Lung (tissue), 12 donors: Measurements from ENCODE around the gene FDXACB1. TPM values are rescaled to one million over a fixed set of nuclear protein-coding genes. Genes with fewer than 3 reads are reported as not detected.
"Not testable (repeated sequence)": the region's sequence is repeated elsewhere in the genome, so short reads cannot be mapped to it uniquely, and the experiment has no call there.

Source experiments
- ATAC-seq: fragments of 200-7000 bp; cut with Tn5 transposase; one replicate; pipeline ENCODE4 v1.9.1; 2020; ENCODE audit warnings: moderate number of reproducible peaks; ENCODE audit not compliant: insufficient read depth, low FRiP score
- DNase-seq, 3 donors: peaks; one replicate each; pipeline ENCODE4 v3.0.0-alpha.2; 2013 to 2017
- H3K27ac ChIP-seq, 2 donors: one replicate each; pipeline ENCODE4 v1.5.1; 2013; ENCODE audit warnings: mild to moderate bottlenecking in 2 of 2, moderate library complexity in 2 of 2, control low read depth in 1 of 2, inconsistent platforms in 1 of 2, low read depth in 1 of 2, low read length in 1 of 2
- H3K27me3 ChIP-seq, 3 donors: one replicate each; pipeline ENCODE4 v1.5.1; 2013; ENCODE audit warnings: low read length in 2 of 3; ENCODE audit not compliant: control insufficient read depth in 3 of 3, insufficient read depth in 3 of 3
- H3K36me3 ChIP-seq, 4 donors: one replicate each; pipeline ENCODE4 v1.5.1; 2013; ENCODE audit warnings: low read length in 4 of 4, mild to moderate bottlenecking in 1 of 4, moderate library complexity in 1 of 4; ENCODE audit not compliant: control insufficient read depth in 4 of 4, insufficient read depth in 4 of 4
- H3K4me1 ChIP-seq, 5 donors: one replicate each; pipeline ENCODE4 v1.5.1; 2013; ENCODE audit warnings: low read length in 5 of 5, mild to moderate bottlenecking in 2 of 5, moderate library complexity in 1 of 5; ENCODE audit not compliant: control insufficient read depth in 5 of 5, insufficient read depth in 5 of 5
- H3K4me3 ChIP-seq: one replicate; pipeline ENCODE4 v1.5.1; 2013; ENCODE audit warnings: mild to moderate bottlenecking, control low read depth, moderate library complexity
- H3K9ac ChIP-seq, 2 donors: one replicate each; pipeline ENCODE4 v1.5.1; 2013; ENCODE audit warnings: low read length in 2 of 2, control low read depth in 1 of 2; ENCODE audit not compliant: insufficient read depth in 1 of 2
- H3K9me3 ChIP-seq, 4 donors: one replicate each; pipeline ENCODE4 v1.5.1; 2013; ENCODE audit warnings: low read length in 3 of 4, mild to moderate bottlenecking in 1 of 4, moderate library complexity in 1 of 4; ENCODE audit not compliant: control insufficient read depth in 4 of 4, insufficient read depth in 3 of 4
- WGBS, 2 donors: extraction: QIAGEN DNeasy Blood & Tissue Kit; methylation state at CpG; one replicate each; pipeline ENCODE4 v1.1.7; 2013; 5-methylcytosine and 5-hydroxymethylcytosine counted together
- polyA plus RNA-seq, 2 donors: library from polyadenylated mRNA; stranded (reverse); fragments of 200-250 nt; gene quantifications; one replicate each; pipeline ENCODE4 v1.2.1, GENCODE V29; 2013
- total RNA-seq, 2 donors: library from RNA; depleted of rRNA in 1 of 2; stranded (reverse); fragments of >200 nt in 1 of 2; gene quantifications; one replicate each; pipeline ENCODE4 v1.2.1, GENCODE V29; 2014 to 2021
- TF ChIP-seq, protein P1 (sequence below): IDR thresholded peaks from 2 replicates; pipeline ENCODE4 v1.5.1; 2012; ENCODE audit warnings: mild to moderate bottlenecking; ENCODE audit errors: control extremely low read depth, extremely low read depth
- donor health status: control.
- donor health status: control.
- donor health status: Bipolar disorder and iron deficiency.
- donor health status: healthy.
- donor health status: DM: yes; HTN: yes; CAD: no.

The FDXACB1 gene
- total and polyA plus RNA-seq, 4 donors, result 2.2 to 2.7 (median 2.4) TPM

GRCh38 chr11:111906680-111907079 lies 27.7 kb upstream of the FDXACB1 start:
- H3K27me3 ChIP-seq, result no peaks in the 10 kb centered on the region
- ATAC-seq, result no peak
- peaks cover 0 to 6% (median 0%) of the 10 kb centered on the region in 4 donors for H3K36me3 ChIP-seq
- H3K9me3 ChIP-seq, result no peaks in the 10 kb centered on the region
- H3K4me1 ChIP-seq, result peaks cover 0 to 15% (median 4%) of the 10 kb centered on the region in 5 donors
- TF ChIP-seq, protein P1, sequence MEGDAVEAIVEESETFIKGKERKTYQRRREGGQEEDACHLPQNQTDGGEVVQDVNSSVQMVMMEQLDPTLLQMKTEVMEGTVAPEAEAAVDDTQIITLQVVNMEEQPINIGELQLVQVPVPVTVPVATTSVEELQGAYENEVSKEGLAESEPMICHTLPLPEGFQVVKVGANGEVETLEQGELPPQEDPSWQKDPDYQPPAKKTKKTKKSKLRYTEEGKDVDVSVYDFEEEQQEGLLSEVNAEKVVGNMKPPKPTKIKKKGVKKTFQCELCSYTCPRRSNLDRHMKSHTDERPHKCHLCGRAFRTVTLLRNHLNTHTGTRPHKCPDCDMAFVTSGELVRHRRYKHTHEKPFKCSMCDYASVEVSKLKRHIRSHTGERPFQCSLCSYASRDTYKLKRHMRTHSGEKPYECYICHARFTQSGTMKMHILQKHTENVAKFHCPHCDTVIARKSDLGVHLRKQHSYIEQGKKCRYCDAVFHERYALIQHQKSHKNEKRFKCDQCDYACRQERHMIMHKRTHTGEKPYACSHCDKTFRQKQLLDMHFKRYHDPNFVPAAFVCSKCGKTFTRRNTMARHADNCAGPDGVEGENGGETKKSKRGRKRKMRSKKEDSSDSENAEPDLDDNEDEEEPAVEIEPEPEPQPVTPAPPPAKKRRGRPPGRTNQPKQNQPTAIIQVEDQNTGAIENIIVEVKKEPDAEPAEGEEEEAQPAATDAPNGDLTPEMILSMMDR, result no peak
- 88 to 89% methylated on average over 1 of the region's 1 CpG for WGBS, 2 donors
- peak overlapping the region in 1 of 2 donors; percentile 49 for H3K27ac ChIP-seq
- no peak overlapping the region for H3K4me3 ChIP-seq
- DNase-seq, result no peak
- H3K9ac ChIP-seq, result no peak overlapping the region

- Histone ChIP-seq H3K9me3 (no peaks in the 10 kb centered on the region), H3K27ac (peak overlapping the region in 1 of 2 donors; percentile 16), H3K9ac (no peak overlapping the region), H3K27me3 (no peaks in the 10 kb centered on the region), H3K36me3 (peaks cover 0 to 6% (median 0%) of the 10 kb centered on the region in 4 donors), H3K4me1 (peaks cover 0 to 5% (median 0%) of the 10 kb centered on the region in 5 donors), H3K4me3 (no peak overlapping the region)
- ATAC-seq (no peak), DNase-seq (no peak)
- 29 to 42% methylated on average over 2 of the region's 2 CpGs for WGBS, 2 donors
- TF ChIP-seq, protein P1, result no peak
These were observed 26.4 kb upstream of the FDXACB1 start for GRCh38 chr11:111905411-111905810.

GRCh38 chr11:111886844-111887243 lies 7.9 kb upstream of the FDXACB1 start:
- no peaks in the 10 kb centered on the region for H3K9me3 ChIP-seq
- no peaks in the 10 kb centered on the region for H3K4me1 ChIP-seq
- no peak overlapping the region for H3K4me3 ChIP-seq
- DNase-seq (no peak), ATAC-seq (no peak)
- no peak overlapping the region for H3K9ac ChIP-seq
- no peaks in the 10 kb centered on the region for H3K27me3 ChIP-seq
- no peaks in the 10 kb centered on the region for H3K36me3 ChIP-seq
- WGBS, 2 donors, result 71 to 73% methylated on average over 2 of the region's 2 CpGs
- TF ChIP-seq, protein P1, result no peak
- H3K27ac ChIP-seq, result no peak overlapping the region

- no peaks in the 10 kb centered on the region for H3K4me1 ChIP-seq
- no peak overlapping the region for H3K27ac ChIP-seq
- TF ChIP-seq, protein P1, result no peak
- no peaks in the 10 kb centered on the region for H3K9me3 ChIP-seq
- H3K4me3 ChIP-seq, result no peak overlapping the region
- DNase-seq, result no peak
- no peaks in the 10 kb centered on the region for H3K27me3 ChIP-seq
- H3K36me3 ChIP-seq, result no peaks in the 10 kb centered on the region
- WGBS, 2 donors, result 85 to 96% methylated on average over 4 of the region's 4 CpGs
- no peak overlapping the region for H3K9ac ChIP-seq
- no peak for ATAC-seq
These were observed 7.1 kb upstream of the FDXACB1 start for GRCh38 chr11:111886032-111886431.

GRCh38 chr11:111885053-111885452 lies 6.1 kb upstream of the FDXACB1 start:
- not testable (repeated sequence) for H3K27ac ChIP-seq, H3K4me3 ChIP-seq, DNase-seq, H3K36me3 ChIP-seq, H3K9ac ChIP-seq, H3K4me1 ChIP-seq, H3K9me3 ChIP-seq, H3K27me3 ChIP-seq, ATAC-seq
- WGBS, 2 donors, result 86 to 98% methylated on average over 4 of the region's 4 CpGs
